HEK293 (cell line): Measurements from ENCODE around the gene TMEM218.

ENCODE experiments used
- CTCF ChIA-PET: fragments of 350-600 bp; formaldehyde crosslinking; extraction: SDS; loops from one replicate; lab custom pipeline; 2021; ENCODE audit warnings: antibody characterized with exemption; lab: Yijun Ruan, JAX
- POLR2A ChIA-PET: fragments of 300-600 bp; formaldehyde crosslinking; extraction: SDS; loops from one replicate; lab custom pipeline; 2020; ENCODE audit warnings: antibody characterized with exemption, inconsistent platforms; lab: Yijun Ruan, JAX
- H3K27ac ChIP-seq: fragments of 200-500 bp; sonication (Bioruptor generic); 2 replicates; pipeline ENCODE4 v1.5.1; 2014; ENCODE audit warnings: low read depth, low read length, control low read depth, inconsistent platforms; ENCODE audit errors: extremely low read depth
- H3K36me3 ChIP-seq, 2 experiments: fragments of 200-500 bp in 1 of 2; sonication (Bioruptor generic) in 1 of 2; 1 replicate in 1 of 2; 2 replicates in 1 of 2; pipeline ENCODE4 v1.5.1; 2014 to 2017; ENCODE audit warnings: inconsistent platforms in 2 of 2, low read length in 2 of 2; ENCODE audit not compliant: control insufficient read depth in 2 of 2, insufficient read depth in 1 of 2
- H3K4me1 ChIP-seq: fragments of 200-500 bp; sonication (Bioruptor generic); 2 replicates; pipeline ENCODE4 v1.5.1; 2014; ENCODE audit warnings: mild to moderate bottlenecking, low read length, inconsistent platforms; ENCODE audit not compliant: control insufficient read depth, insufficient read depth
- H3K4me3 ChIP-seq: 2 replicates; pipeline ENCODE4 v1.5.1; 2011; ENCODE audit warnings: low read depth, mild to moderate bottlenecking, control low read depth, low read length, moderate library complexity
- H3K9me3 ChIP-seq: fragments of 200-500 bp; sonication (Bioruptor generic); 2 replicates; pipeline ENCODE4 v1.5.1; 2014; ENCODE audit warnings: low read depth, low read length, inconsistent platforms; ENCODE audit not compliant: control insufficient read depth, insufficient read depth
- PRDM1 ChIP-seq: fragments of 450-650 bp; formaldehyde crosslinking; IDR thresholded peaks from 2 replicates; pipeline ENCODE4; 2016; ENCODE audit warnings: missing biosample characterization, missing genetic modification characterization
- REPIN1 ChIP-seq: fragments of 450-650 bp; formaldehyde crosslinking; IDR thresholded peaks from 2 replicates; pipeline ENCODE4 v1.5.1; 2017; ENCODE audit warnings: missing biosample characterization, missing genetic modification characterization, low read depth
- ZFHX2 ChIP-seq: fragments of 450-650 bp; formaldehyde crosslinking; conservative IDR thresholded peaks from 2 replicates; pipeline ENCODE4 v1.5.1; 2016; ENCODE audit warnings: missing biosample characterization, missing genetic modification characterization
- ZNF2 ChIP-seq: fragments of 450-650 bp; formaldehyde crosslinking; IDR thresholded peaks from 2 replicates; pipeline ENCODE4 v1.5.1; 2016; ENCODE audit warnings: missing biosample characterization, missing genetic modification characterization
- ZNF211 ChIP-seq: fragments of 450-650 bp; formaldehyde crosslinking; IDR thresholded peaks from 2 replicates; pipeline ENCODE4 v1.5.1; 2016; ENCODE audit warnings: low read depth, missing biosample characterization, missing genetic modification characterization
- ZNF239 ChIP-seq: fragments of 450-650 bp; formaldehyde crosslinking; IDR thresholded peaks from 2 replicates; pipeline ENCODE4 v1.5.1; 2016; ENCODE audit warnings: missing biosample characterization, missing genetic modification characterization
- ZNF596 ChIP-seq: fragments of 450-650 bp; IDR thresholded peaks from 2 replicates; pipeline ENCODE4 v1.5.0; 2018; ENCODE audit warnings: missing biosample characterization, mild to moderate bottlenecking, missing genetic modification characterization, moderate library complexity
- ZNF654 ChIP-seq: fragments of 450-650 bp; formaldehyde crosslinking; IDR thresholded peaks from 2 replicates; pipeline ENCODE4 v1.5.1; 2016; ENCODE audit warnings: low read depth, missing biosample characterization, missing genetic modification characterization
- TF ChIP-seq, protein P1 (sequence below): fragments of 450-650 bp; formaldehyde crosslinking; IDR thresholded peaks from 2 replicates; pipeline ENCODE4 v1.5.1; 2016; ENCODE audit warnings: missing biosample characterization, missing genetic modification characterization
- TF ChIP-seq, protein P2 (sequence below): fragments of 450-650 bp; formaldehyde crosslinking; IDR thresholded peaks from 2 replicates; pipeline ENCODE4 v1.5.1; 2016; ENCODE audit warnings: missing biosample characterization, missing genetic modification characterization
- TF ChIP-seq, protein P3 (sequence below): fragments of 450-650 bp; formaldehyde crosslinking; IDR thresholded peaks from 2 replicates; pipeline ENCODE4 v1.5.1; 2016; ENCODE audit warnings: missing biosample characterization, missing genetic modification characterization
- TF ChIP-seq, protein P4 (sequence below): fragments of 450-650 bp; formaldehyde crosslinking; IDR thresholded peaks from 2 replicates; pipeline ENCODE4; 2016; ENCODE audit warnings: missing biosample characterization, missing genetic modification characterization

TMEM218 gene

DNA sequence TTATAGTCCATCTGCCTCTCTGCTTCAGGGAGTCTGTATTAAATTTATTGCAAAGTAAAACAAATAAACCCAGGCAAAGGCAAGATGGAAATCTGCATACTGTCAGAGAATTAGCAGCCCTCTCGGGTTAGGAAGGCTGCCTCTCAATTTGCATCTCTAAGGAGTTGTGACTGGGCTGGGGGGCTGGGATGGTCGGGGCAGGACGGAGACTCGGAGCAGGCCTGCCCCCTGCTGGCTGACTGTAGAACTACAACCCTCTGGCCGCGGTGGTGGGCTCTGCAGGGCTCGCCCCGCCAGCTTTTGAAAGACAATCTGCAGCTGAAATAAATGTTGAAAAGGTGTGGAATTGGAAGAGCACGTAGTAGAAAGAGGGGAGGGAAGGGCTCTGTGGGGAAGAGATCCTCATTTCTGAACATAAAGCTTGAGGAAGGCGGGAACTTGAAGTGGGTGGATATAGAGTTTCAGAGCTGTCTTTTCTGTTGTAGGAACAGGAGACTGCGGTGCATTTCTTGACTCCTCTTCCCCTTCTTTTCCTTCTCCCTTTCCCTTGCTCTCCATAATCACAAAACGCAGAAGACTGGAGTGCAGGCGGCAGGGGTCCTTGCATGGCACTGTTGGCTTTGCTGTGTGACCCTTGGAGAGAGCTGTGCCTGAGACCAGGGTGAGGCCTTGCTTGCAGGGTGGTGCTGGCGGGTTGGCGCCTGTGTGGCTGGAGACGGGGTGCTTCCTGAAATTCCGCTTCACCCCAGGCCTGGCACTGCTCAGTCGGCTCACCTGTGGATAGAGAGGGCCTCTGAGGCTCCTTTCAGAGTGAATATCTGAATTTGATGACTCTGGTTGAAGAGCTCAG, 30.5 kb upstream of the TMEM218 start:
- H3K4me3 ChIP-seq, result no peak overlapping the region
- ChIA-PET POLR2A (interaction anchor here (1.1 kb wide), 1 partner anchor 30 kb away, joined by 3 read pairs; the partner anchor contains the start of gene TMEM218), CTCF (interaction anchor here (0.5 to 6.2 kb wide), 45 partner anchors 8 to 1071 kb away, joined by 3 to 83 read pairs (median 4); partner anchors contain the start of genes CCDC15, ROBO4, SLC37A2 and TMEM218)
- no peak overlapping the region for H3K27ac ChIP-seq
- no peaks in the 10 kb centered on the region for H3K36me3 ChIP-seq
- H3K9me3 ChIP-seq, result no peaks in the 10 kb centered on the region
- TF ChIP-seq ZNF654 (tag by site-specific recombination), result peak; percentile 55
- peak; percentile 37; the same call in 1 of the 2 replicates for TF ChIP-seq ZNF2 (tag by site-specific recombination)
- TF ChIP-seq, protein P1, sequence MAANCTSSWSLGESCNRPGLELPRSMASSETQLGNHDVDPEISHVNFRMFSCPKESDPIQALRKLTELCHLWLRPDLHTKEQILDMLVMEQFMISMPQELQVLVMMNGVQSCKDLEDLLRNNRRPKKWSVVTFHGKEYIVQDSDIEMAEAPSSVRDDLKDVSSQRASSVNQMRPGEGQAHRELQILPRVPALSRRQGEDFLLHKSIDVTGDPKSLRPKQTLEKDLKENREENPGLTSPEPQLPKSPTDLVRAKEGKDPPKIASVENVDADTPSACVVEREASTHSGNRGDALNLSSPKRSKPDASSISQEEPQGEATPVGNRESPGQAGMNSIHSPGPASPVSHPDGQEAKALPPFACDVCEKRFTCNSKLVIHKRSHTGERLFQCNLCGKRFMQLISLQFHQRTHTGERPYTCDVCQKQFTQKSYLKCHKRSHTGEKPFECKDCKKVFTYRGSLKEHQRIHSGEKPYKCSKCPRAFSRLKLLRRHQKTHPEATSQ (tag by site-specific recombination), result no peak
- TF ChIP-seq, protein P2, sequence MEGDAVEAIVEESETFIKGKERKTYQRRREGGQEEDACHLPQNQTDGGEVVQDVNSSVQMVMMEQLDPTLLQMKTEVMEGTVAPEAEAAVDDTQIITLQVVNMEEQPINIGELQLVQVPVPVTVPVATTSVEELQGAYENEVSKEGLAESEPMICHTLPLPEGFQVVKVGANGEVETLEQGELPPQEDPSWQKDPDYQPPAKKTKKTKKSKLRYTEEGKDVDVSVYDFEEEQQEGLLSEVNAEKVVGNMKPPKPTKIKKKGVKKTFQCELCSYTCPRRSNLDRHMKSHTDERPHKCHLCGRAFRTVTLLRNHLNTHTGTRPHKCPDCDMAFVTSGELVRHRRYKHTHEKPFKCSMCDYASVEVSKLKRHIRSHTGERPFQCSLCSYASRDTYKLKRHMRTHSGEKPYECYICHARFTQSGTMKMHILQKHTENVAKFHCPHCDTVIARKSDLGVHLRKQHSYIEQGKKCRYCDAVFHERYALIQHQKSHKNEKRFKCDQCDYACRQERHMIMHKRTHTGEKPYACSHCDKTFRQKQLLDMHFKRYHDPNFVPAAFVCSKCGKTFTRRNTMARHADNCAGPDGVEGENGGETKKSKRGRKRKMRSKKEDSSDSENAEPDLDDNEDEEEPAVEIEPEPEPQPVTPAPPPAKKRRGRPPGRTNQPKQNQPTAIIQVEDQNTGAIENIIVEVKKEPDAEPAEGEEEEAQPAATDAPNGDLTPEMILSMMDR (tag by site-specific recombination), result peak; percentile 62; the same call in 1 of the 2 replicates
- no peaks in the 10 kb centered on the region for H3K4me1 ChIP-seq

DNA sequence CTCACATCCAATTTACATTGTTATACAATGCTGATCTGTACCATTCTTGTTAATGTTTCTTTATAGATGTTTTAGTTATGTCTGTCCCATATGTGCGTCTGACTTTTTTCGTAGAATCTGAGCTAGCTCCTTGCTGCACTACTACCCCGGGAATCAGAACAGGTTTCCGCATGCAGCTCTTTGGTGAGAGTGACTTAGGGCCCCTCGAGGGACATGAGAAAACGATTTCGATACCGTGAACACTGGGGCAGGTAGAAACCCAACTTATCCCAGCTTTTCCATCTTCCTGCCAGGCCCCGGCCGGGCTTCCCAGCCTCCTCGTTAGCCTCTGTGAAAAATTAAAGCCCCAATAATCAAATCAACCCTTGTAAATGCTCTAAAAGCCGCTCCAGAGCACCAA, 29.8 kb upstream of the TMEM218 start:
- Histone ChIP-seq H3K36me3 (no peaks in the 10 kb centered on the region), H3K9me3 (no peaks in the 10 kb centered on the region), H3K27ac (no peak overlapping the region), H3K4me1 (no peaks in the 10 kb centered on the region), H3K4me3 (no peak overlapping the region)
- TF ChIP-seq REPIN1 (tag by site-specific recombination), result no peak
- TF ChIP-seq, protein P3, sequence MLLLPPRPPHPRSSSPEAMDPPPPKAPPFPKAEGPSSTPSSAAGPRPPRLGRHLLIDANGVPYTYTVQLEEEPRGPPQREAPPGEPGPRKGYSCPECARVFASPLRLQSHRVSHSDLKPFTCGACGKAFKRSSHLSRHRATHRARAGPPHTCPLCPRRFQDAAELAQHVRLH (tag by site-specific recombination), result no peak
- TF ChIP-seq, protein P4, sequence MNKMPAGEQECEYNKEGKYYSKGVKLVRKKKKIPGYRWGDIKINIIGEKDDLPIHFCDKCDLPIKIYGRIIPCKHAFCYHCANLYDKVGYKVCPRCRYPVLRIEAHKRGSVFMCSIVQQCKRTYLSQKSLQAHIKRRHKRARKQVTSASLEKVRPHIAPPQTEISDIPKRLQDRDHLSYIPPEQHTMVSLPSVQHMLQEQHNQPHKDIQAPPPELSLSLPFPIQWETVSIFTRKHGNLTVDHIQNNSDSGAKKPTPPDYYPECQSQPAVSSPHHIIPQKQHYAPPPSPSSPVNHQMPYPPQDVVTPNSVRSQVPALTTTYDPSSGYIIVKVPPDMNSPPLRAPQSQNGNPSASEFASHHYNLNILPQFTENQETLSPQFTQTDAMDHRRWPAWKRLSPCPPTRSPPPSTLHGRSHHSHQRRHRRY (tag by site-specific recombination), result no peak
- no peak for TF ChIP-seq ZNF239 (tag by site-specific recombination)
- TF ChIP-seq ZNF596 (tag by site-specific recombination), result no peak
- no peak for TF ChIP-seq ZNF211
- POLR2A ChIA-PET, result interaction anchor here (1.1 to 1.2 kb wide), 2 partner anchors 12 to 29 kb away, joined by 3 to 5 read pairs; partner anchors contain the start of gene TMEM218
- CTCF ChIA-PET, result interaction anchor here (0.5 to 6.2 kb wide), 30 partner anchors 9 to 1071 kb away, joined by 3 to 83 read pairs (median 4); partner anchors contain the start of genes SLC37A2 and TMEM218

DNA sequence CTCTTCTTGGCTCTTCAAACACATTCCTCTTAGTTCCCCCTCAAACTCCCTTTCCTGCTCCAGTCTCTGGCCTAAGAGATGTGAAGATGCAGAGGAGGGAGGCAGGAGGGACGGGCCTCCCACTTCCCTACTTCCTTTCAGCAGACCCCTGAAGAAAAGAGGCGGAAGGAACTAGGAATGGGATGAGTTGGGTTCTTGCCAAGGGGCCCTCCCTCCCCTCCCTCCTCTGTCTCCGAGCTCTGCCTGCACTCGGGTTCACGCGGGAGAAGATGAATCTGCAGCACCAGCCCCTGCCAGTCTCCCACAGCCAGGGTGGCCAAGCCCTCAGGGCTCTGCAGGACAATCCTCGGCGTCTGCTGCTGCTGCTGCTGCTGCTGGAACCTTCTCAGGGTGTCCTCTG, 28.8 kb upstream of the TMEM218 start:
- no peak for TF ChIP-seq PRDM1 (tag by site-specific recombination)
- TF ChIP-seq ZFHX2 (tag by site-specific recombination), result 0 out of 2 replicates have a peak, but pooled peaks have one; percentile 7
- Histone ChIP-seq H3K27ac (no peak overlapping the region), H3K4me3 (no peak overlapping the region), H3K4me1 (no peaks in the 10 kb centered on the region), H3K9me3 (no peaks in the 10 kb centered on the region), H3K36me3 (no peaks in the 10 kb centered on the region)
- ChIA-PET POLR2A (interaction anchor here (1.2 kb wide), 1 partner anchor 11 kb away, joined by 5 read pairs; no protein-coding TSS in a partner anchor), CTCF (interaction anchor here (0.6 to 6.2 kb wide), 12 partner anchors 11 to 264 kb away, joined by 3 to 83 read pairs (median 4); partner anchors contain the start of gene TMEM218)
